ENCODE measurements around the gene PIR.

PIR gene

GRCh38 chrX:15356444-15356843 lies 136.7 kb downstream of the PIR start:
- TF ChIP-seq FOXP2 (optimal IDR thresholded peaks at IDR 0.05; ENCODE audit: borderline replicate concordance, extremely low read depth, extremely low read length, insufficient read depth) = no peak
- TF ChIP-seq POLR2AphosphoS5 (IDR thresholded peaks at IDR 0.05; ENCODE audit: low read depth, low read length) = no peak
- TF ChIP-seq SIN3A (IDR thresholded peaks at IDR 0.05; ENCODE audit: borderline replicate concordance, insufficient read depth, low read length) = no peak
- no peak for TF ChIP-seq TAF1 (IDR thresholded peaks at IDR 0.05; ENCODE audit: borderline replicate concordance, insufficient read depth, low read length)
- no peak for TF ChIP-seq REST (IDR thresholded peaks at IDR 0.05; ENCODE audit: insufficient read depth in 1 of 2, low read depth in 2 of 2, low read length in 2 of 2)

- TF ChIP-seq POLR2AphosphoS5 (IDR thresholded peaks at IDR 0.05; ENCODE audit: low read depth, low read length) (no peak), REST (IDR thresholded peaks at IDR 0.05; ENCODE audit: insufficient read depth in 1 of 2, low read depth in 2 of 2, low read length in 2 of 2) (no peak), TAF1 (IDR thresholded peaks at IDR 0.05; ENCODE audit: borderline replicate concordance, insufficient read depth, low read length) (no peak)
Observed at GRCh38 chrX:15350329-15350996, 142.7 kb downstream of the PIR start.

GRCh38 chrX:15349046-15349445 lies 144.1 kb downstream of the PIR start:
- no peak for TF ChIP-seq REST (IDR thresholded peaks at IDR 0.05; ENCODE audit: insufficient read depth in 1 of 2, low read depth in 2 of 2, low read length in 2 of 2)
- no peak for TF ChIP-seq TAF1 (IDR thresholded peaks at IDR 0.05; ENCODE audit: borderline replicate concordance, insufficient read depth, low read length)
- no peak for TF ChIP-seq POLR2AphosphoS5 (IDR thresholded peaks at IDR 0.05; ENCODE audit: low read depth, low read length)
- no peak for TF ChIP-seq FOXP2 (optimal IDR thresholded peaks at IDR 0.05; ENCODE audit: borderline replicate concordance, extremely low read depth, extremely low read length, insufficient read depth)
- no peak for TF ChIP-seq SIN3A (IDR thresholded peaks at IDR 0.05; ENCODE audit: borderline replicate concordance, insufficient read depth, low read length)

- TF ChIP-seq SIN3A (IDR thresholded peaks at IDR 0.05; ENCODE audit: borderline replicate concordance, insufficient read depth, low read length) (no peak), TAF1 (IDR thresholded peaks at IDR 0.05; ENCODE audit: borderline replicate concordance, insufficient read depth, low read length) (no peak), POLR2AphosphoS5 (IDR thresholded peaks at IDR 0.05; ENCODE audit: low read depth, low read length) (no peak), FOXP2 (optimal IDR thresholded peaks at IDR 0.05; ENCODE audit: borderline replicate concordance, extremely low read depth, extremely low read length, insufficient read depth) (no peak), REST (IDR thresholded peaks at IDR 0.05; ENCODE audit: insufficient read depth in 1 of 2, low read depth in 2 of 2, low read length in 2 of 2) (no peak)
Observed at GRCh38 chrX:15345976-15346375, 147.2 kb downstream of the PIR start.

GRCh38 chrX:15344106-15344505 lies 149.0 kb downstream of the PIR start:
- no peak for TF ChIP-seq FOXP2 (optimal IDR thresholded peaks at IDR 0.05; ENCODE audit: borderline replicate concordance, extremely low read depth, extremely low read length, insufficient read depth)

Data from PFSK-1 (cell line).